A673 (cell line): Measurements from ENCODE around the gene CLEC2A. TPM values are rescaled to one million over a fixed set of nuclear protein-coding genes. Genes with fewer than 3 reads are reported as not detected.

Experiments used
- BruUV-seq: library from RNA; stranded (reverse); fragments of 400-500 nt; replicated peaks from 2 replicates; lab custom pipeline; 2021; lab: Mats Ljungman, UMichigan
- CTCF ChIA-PET: fragments of 300-600 bp; sonication (Branson Sonifier 250); formaldehyde crosslinking; loops from one replicate; lab custom pipeline; 2022; ENCODE audit warnings: antibody characterized with exemption; lab: Charles Lee
- POLR2A ChIA-PET: fragments of 300-600 bp; sonication (Branson Sonifier 250); formaldehyde crosslinking; loops from one replicate; lab custom pipeline; 2022; ENCODE audit warnings: antibody characterized with exemption; ENCODE audit not compliant: low non-redundant PET; lab: Charles Lee
- DNase-seq: peaks from one replicate; pipeline ENCODE4 v3.0.0-alpha.2; 2015; ENCODE audit warnings: low spot score
- H3K27ac ChIP-seq: fragments of 200-600 bp; sonication (generic); 2 replicates; pipeline ENCODE4 v1.5.1; 2016; ENCODE audit warnings: mixed run types, low read depth, mild to moderate bottlenecking, mixed read lengths, antibody characterized with exemption, low read length; ENCODE audit not compliant: poor library complexity, severe bottlenecking
- H3K27me3 ChIP-seq: fragments of 200-600 bp; sonication (generic); replicated peaks from 2 replicates; pipeline ENCODE4 v1.6.1; 2017; ENCODE audit warnings: mixed run types, low read depth, mild to moderate bottlenecking, mixed read lengths, antibody characterized with exemption, low read length; ENCODE audit not compliant: insufficient read depth, poor library complexity
- H3K36me3 ChIP-seq: fragments of 200-600 bp; sonication (generic); 2 replicates; pipeline ENCODE4 v1.6.1; 2016; ENCODE audit warnings: mixed run types, mild to moderate bottlenecking, mixed read lengths, antibody characterized with exemption, low read length; ENCODE audit not compliant: insufficient read depth, poor library complexity, severe bottlenecking
- H3K4me1 ChIP-seq: fragments of 200-600 bp; sonication (generic); 2 replicates; pipeline ENCODE4 v1.6.1; 2017; ENCODE audit warnings: mixed run types, mild to moderate bottlenecking, mixed read lengths, antibody characterized with exemption, low read length; ENCODE audit not compliant: insufficient read depth, poor library complexity, severe bottlenecking
- H3K4me3 ChIP-seq: fragments of 200-600 bp; sonication (generic); 2 replicates; pipeline ENCODE4 v1.5.1; 2016; ENCODE audit warnings: low read depth, mixed run types, mild to moderate bottlenecking, mixed read lengths, low read length; ENCODE audit not compliant: poor library complexity, severe bottlenecking
- H3K9me3 ChIP-seq: fragments of 200-600 bp; sonication (generic); 2 replicates; pipeline ENCODE4 v1.6.1; 2016; ENCODE audit warnings: mixed run types, low read depth, mild to moderate bottlenecking, mixed read lengths, antibody characterized with exemption, low read length; ENCODE audit not compliant: poor library complexity, severe bottlenecking
- EZH2 ChIP-seq: fragments of 200-600 bp; sonication (generic); IDR thresholded peaks from 2 replicates; pipeline ENCODE4 v1.6.1; 2017; ENCODE audit warnings: borderline replicate concordance, low read depth, mild to moderate bottlenecking, mixed read lengths, antibody characterized with exemption, low read length; ENCODE audit not compliant: poor library complexity, severe bottlenecking
- intact Hi-C: fragments of 100-400 bp; cut with micrococcal nuclease; formaldehyde crosslinking; loops from one replicate; pipeline ENCODE4 v1.10.0; 2022; ENCODE audit not compliant: unreplicated experiment
- total RNA-seq: library from RNA; stranded (reverse); gene quantifications from 2 replicates; pipeline ENCODE4 v1.2.3, GENCODE V29; 2021
- TF ChIP-seq, protein P1 (sequence below): fragments of 300-800, 200-600 bp; sonication (generic); conservative IDR thresholded peaks from 2 replicates; pipeline ENCODE4 v1.5.1; 2017; ENCODE audit warnings: low read depth, mild to moderate bottlenecking, antibody characterized with exemption, low read length, moderate library complexity, mixed read lengths

CLEC2A gene
- total RNA-seq, 1 experiment from 2014 or later = not detected

DNA sequence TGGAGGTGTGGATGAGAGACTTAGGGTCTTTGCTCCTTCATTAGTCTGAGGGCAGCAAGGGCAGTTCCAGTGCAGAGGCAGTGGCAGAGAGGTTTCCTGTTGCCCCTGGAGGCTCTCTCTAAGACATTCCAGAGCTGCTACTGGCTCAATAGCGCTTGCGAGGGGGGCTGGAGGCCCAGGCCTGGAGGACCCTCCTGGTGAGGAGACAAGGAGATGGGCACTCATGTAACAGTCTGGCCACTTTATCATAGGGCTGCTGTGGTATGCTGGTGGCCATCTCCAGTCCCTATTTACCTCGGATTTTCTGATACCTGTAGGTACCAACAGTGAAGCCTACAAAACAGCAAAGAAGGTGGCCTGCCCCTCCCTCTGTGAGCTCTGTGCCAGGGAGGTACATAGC is 12.7 kb downstream of the CLEC2A start:
- TF ChIP-seq EZH2 = no peak
- TF ChIP-seq, protein P1, sequence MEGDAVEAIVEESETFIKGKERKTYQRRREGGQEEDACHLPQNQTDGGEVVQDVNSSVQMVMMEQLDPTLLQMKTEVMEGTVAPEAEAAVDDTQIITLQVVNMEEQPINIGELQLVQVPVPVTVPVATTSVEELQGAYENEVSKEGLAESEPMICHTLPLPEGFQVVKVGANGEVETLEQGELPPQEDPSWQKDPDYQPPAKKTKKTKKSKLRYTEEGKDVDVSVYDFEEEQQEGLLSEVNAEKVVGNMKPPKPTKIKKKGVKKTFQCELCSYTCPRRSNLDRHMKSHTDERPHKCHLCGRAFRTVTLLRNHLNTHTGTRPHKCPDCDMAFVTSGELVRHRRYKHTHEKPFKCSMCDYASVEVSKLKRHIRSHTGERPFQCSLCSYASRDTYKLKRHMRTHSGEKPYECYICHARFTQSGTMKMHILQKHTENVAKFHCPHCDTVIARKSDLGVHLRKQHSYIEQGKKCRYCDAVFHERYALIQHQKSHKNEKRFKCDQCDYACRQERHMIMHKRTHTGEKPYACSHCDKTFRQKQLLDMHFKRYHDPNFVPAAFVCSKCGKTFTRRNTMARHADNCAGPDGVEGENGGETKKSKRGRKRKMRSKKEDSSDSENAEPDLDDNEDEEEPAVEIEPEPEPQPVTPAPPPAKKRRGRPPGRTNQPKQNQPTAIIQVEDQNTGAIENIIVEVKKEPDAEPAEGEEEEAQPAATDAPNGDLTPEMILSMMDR = no peak
- DNase-seq = no peak
- Histone ChIP-seq H3K36me3 (no peaks in the 10 kb centered on the region), H3K4me1 (no peaks in the 10 kb centered on the region), H3K27me3 (no peaks in the 10 kb centered on the region), H3K9me3 (no peaks in the 10 kb centered on the region), H3K4me3 (no peak overlapping the region), H3K27ac (no peak overlapping the region)
- intact Hi-C loops = no loop called here
- CTCF ChIA-PET = no interaction called here
- no TSS peak for BruUV-seq
- POLR2A ChIA-PET = no interaction called here

DNA sequence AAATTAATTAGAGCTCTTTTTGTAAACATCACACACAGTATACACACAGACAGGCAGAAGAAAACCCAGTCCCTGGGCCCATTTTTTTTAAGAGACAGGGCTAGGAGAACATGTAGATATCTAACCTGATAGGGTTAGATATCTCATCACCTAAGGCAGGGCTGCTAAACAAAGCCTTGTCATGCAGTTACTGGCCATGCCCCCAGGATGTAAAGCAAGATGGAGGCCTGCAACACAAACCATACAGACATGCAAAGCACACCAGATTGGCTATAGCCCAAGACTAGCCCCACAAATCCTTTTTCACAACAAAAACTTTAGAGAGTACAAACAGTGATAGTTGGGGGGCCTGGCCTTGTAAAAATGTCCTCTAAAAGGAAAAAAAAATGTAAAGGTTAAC is 20.5 kb downstream of the CLEC2A start:
- Histone ChIP-seq H3K27ac (no peak overlapping the region), H3K36me3 (no peaks in the 10 kb centered on the region), H3K4me1 (no peaks in the 10 kb centered on the region), H3K9me3 (peaks cover 22% of the 10 kb centered on the region), H3K27me3 (no peaks in the 10 kb centered on the region), H3K4me3 (no peak overlapping the region)
- POLR2A ChIA-PET = no interaction called here
- CTCF ChIA-PET = no interaction called here
- no peak for DNase-seq
- BruUV-seq = no TSS peak
- TF ChIP-seq, protein P1 = no peak
- TF ChIP-seq EZH2 = no peak
- intact Hi-C loops = no loop called here

DNA sequence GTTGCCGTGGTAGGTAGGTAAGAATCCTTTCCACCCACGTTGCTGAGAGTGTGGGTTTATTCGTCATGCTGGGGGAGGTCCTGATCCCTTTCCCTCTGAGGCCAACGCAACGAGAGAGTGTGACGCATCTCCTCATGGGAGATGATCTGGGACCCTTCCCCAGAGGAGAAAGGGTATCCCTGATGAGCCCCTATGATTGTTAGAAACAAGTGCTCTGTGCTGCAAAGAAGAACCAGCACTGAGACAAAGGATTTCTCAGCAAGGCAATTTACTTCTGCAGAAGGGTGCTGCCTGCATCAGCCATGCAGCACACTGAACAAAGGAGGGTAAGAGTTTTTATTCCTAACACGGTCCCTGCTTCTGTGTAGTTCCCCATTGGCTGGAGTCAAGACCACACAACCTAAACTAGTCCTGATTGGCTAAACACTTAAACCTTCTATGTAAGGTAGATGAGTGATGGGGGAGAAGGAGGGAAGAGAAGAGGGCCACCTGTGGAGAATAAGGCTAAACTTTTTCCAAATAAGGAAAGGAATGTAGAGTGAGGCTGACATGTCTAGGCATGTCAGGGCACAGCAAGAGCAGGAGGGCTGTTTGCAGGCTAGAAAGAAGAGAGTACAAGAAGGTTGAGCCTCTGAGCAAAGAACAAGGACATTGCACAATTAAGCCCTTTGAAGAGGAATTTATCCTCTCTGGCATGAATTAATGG is 21.3 kb downstream of the CLEC2A start:
- H3K36me3 ChIP-seq = no peaks in the 10 kb centered on the region
- peak; percentile 23 for DNase-seq
- no peaks in the 10 kb centered on the region for H3K27me3 ChIP-seq
- intact Hi-C loops = no loop called here
- H3K9me3 ChIP-seq = peaks cover 22% of the 10 kb centered on the region
- no peak for TF ChIP-seq EZH2
- TF ChIP-seq, protein P1 = no peak
- no peak overlapping the region for H3K27ac ChIP-seq
- BruUV-seq = no TSS peak
- no peak overlapping the region for H3K4me3 ChIP-seq
- no peaks in the 10 kb centered on the region for H3K4me1 ChIP-seq
- ChIA-PET CTCF (no interaction called here), POLR2A (no interaction called here)
